ENCODE data around the gene LIAS. TPM values are rescaled to one million over a fixed set of nuclear protein-coding genes. Genes with fewer than 3 reads are reported as not detected.
A peak's percentile ranks its signal among the peaks of the same experiment; 100 is the strongest.

Gene LIAS
- total and polyA plus RNA-seq, 2 of the 13 experiments (the other 11 are each of a cell fraction or from before 2014, with no cell fraction given) = 16.0 to 16.6 TPM

DNA sequence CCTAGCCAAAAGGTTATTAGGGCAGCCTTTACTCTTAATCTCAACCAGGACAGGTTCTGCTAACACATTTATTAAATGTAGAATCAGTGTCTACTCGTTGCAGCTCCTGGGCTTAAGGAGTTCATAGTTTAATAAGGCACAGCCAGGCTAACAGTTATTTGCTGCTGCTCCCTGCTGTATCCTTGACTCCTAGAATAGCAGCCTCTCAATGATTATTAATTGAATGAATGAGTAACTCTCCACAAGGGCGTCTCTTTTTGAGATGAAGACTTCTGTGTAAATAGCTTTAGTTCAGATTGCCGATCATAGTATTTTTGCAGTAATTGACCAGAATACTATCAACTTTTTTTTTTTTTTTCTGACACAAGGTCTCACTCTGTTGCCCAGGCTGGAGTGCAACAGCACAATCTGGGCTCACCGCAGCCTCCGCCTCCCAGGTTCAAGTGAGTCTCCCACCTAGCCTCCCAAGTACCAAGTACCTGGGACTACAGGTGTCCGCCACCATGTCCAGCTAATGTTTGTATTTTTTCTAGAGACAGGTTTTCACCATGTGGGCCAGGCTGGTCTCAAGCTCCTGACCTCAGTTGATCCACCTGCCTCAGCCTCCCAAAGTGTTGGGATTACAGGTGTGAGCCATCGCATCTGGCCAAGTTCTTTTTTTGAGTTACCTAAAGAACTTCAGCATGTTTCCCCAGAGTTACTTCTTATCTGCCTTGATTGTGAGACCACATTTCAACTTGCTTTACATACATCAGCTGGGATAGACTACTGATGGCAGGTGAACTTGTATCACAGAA lies 65.5 kb downstream of the LIAS start (continued):
- TF ChIP-seq HDAC6 (IDR thresholded peaks at IDR 0.05; ENCODE audit: low read depth, low read length) (no peak; the same call in 1 of the 2 replicates), ELF1 (CRISPR knock-in tag; IDR thresholded peaks at IDR 0.05) (no peak), PHF8 (CRISPR knock-in tag; IDR thresholded peaks at IDR 0.05) (no peak), ZNF224 (CRISPR knock-in tag; IDR thresholded peaks at IDR 0.05) (no peak), ZNF121 (CRISPR knock-in tag; IDR thresholded peaks at IDR 0.05) (peak; percentile 72), SP2 (CRISPR knock-in tag; IDR thresholded peaks at IDR 0.05) (no peak), SALL1 (CRISPR knock-in tag; IDR thresholded peaks at IDR 0.05) (0 out of 2 replicates have a peak, but pooled peaks have one; percentile 10), CBX1 (IDR thresholded peaks at IDR 0.05; ENCODE audit: low read depth) (no peak), SIX4 (CRISPR knock-in tag; IDR thresholded peaks at IDR 0.05) (no peak), ZBTB42 (CRISPR knock-in tag; IDR thresholded peaks at IDR 0.05) (no peak), ZNF672 (CRISPR knock-in tag; IDR thresholded peaks at IDR 0.05) (no peak), CEBPG (CRISPR knock-in tag; IDR thresholded peaks at IDR 0.05) (no peak), SMAD9 (CRISPR knock-in tag; IDR thresholded peaks at IDR 0.05) (no peak), ZNF569 (CRISPR knock-in tag; IDR thresholded peaks at IDR 0.05; ENCODE audit: borderline replicate concordance) (no peak), ZNF549 (CRISPR knock-in tag; IDR thresholded peaks at IDR 0.05) (no peak), ZC3H13 (CRISPR knock-in tag; IDR thresholded peaks at IDR 0.05) (0 out of 2 replicates have a peak, but pooled peaks have one; percentile 31), ZNF546 (CRISPR knock-in tag; conservative IDR thresholded peaks at IDR 0.05) (no peak), ZNF101 (CRISPR knock-in tag; IDR thresholded peaks at IDR 0.05; ENCODE audit: borderline replicate concordance, low read depth) (no peak), ZBTB3 (CRISPR knock-in tag; IDR thresholded peaks at IDR 0.05; ENCODE audit: borderline replicate concordance, low read depth) (no peak), ZNF329 (CRISPR knock-in tag; IDR thresholded peaks at IDR 0.05; ENCODE audit: low read depth) (no peak), SIN3A (IDR thresholded peaks at IDR 0.05; ENCODE audit: borderline replicate concordance, low read depth, low read length) (peak; percentile 42; the same call in 1 of the 2 replicates), KAT7 (CRISPR knock-in tag; IDR thresholded peaks at IDR 0.05; ENCODE audit: borderline replicate concordance) (0 out of 2 replicates have a peak, but pooled peaks have one; percentile 23), TARDBP (CRISPR knock-in tag; IDR thresholded peaks at IDR 0.05) (no peak)
- TF ChIP-seq, protein P1, sequence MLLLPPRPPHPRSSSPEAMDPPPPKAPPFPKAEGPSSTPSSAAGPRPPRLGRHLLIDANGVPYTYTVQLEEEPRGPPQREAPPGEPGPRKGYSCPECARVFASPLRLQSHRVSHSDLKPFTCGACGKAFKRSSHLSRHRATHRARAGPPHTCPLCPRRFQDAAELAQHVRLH (CRISPR knock-in tag; IDR thresholded peaks at IDR 0.05; ENCODE audit: borderline replicate concordance, low read depth) = 0 out of 2 replicates have a peak, but pooled peaks have one; percentile 30
- TF ChIP-seq, protein P2, sequence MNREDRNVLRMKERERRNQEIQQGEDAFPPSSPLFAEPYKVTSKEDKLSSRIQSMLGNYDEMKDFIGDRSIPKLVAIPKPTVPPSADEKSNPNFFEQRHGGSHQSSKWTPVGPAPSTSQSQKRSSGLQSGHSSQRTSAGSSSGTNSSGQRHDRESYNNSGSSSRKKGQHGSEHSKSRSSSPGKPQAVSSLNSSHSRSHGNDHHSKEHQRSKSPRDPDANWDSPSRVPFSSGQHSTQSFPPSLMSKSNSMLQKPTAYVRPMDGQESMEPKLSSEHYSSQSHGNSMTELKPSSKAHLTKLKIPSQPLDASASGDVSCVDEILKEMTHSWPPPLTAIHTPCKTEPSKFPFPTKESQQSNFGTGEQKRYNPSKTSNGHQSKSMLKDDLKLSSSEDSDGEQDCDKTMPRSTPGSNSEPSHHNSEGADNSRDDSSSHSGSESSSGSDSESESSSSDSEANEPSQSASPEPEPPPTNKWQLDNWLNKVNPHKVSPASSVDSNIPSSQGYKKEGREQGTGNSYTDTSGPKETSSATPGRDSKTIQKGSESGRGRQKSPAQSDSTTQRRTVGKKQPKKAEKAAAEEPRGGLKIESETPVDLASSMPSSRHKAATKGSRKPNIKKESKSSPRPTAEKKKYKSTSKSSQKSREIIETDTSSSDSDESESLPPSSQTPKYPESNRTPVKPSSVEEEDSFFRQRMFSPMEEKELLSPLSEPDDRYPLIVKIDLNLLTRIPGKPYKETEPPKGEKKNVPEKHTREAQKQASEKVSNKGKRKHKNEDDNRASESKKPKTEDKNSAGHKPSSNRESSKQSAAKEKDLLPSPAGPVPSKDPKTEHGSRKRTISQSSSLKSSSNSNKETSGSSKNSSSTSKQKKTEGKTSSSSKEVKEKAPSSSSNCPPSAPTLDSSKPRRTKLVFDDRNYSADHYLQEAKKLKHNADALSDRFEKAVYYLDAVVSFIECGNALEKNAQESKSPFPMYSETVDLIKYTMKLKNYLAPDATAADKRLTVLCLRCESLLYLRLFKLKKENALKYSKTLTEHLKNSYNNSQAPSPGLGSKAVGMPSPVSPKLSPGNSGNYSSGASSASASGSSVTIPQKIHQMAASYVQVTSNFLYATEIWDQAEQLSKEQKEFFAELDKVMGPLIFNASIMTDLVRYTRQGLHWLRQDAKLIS (CRISPR knock-in tag; IDR thresholded peaks at IDR 0.05) = 0 out of 2 replicates have a peak, but pooled peaks have one; percentile 34
- TF ChIP-seq, protein P3, sequence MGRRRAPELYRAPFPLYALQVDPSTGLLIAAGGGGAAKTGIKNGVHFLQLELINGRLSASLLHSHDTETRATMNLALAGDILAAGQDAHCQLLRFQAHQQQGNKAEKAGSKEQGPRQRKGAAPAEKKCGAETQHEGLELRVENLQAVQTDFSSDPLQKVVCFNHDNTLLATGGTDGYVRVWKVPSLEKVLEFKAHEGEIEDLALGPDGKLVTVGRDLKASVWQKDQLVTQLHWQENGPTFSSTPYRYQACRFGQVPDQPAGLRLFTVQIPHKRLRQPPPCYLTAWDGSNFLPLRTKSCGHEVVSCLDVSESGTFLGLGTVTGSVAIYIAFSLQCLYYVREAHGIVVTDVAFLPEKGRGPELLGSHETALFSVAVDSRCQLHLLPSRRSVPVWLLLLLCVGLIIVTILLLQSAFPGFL (CRISPR knock-in tag; IDR thresholded peaks at IDR 0.05) = no peak

Data from HepG2 (cell line).